AG10803 (cell line): ENCODE results near the gene PMM1.
"Not testable (repeated sequence)": the region's sequence is repeated elsewhere in the genome, so short reads cannot be mapped to it uniquely, and the experiment has no call there.

ENCODE experiments used
- DNase-seq: peaks from one replicate; pipeline ENCODE4 v3.0.0; 2010; ENCODE audit warnings: low read depth
- H3K4me3 ChIP-seq: 2 replicates; pipeline ENCODE4 v1.5.1; 2011; ENCODE audit warnings: mild to moderate bottlenecking, low read length, control low read depth
- TF ChIP-seq, protein P1 (sequence below): conservative IDR thresholded peaks from 2 replicates; pipeline ENCODE4 v1.5.1; 2011; ENCODE audit warnings: mild to moderate bottlenecking, low read length, control low read depth, inconsistent platforms

The PMM1 gene

DNA sequence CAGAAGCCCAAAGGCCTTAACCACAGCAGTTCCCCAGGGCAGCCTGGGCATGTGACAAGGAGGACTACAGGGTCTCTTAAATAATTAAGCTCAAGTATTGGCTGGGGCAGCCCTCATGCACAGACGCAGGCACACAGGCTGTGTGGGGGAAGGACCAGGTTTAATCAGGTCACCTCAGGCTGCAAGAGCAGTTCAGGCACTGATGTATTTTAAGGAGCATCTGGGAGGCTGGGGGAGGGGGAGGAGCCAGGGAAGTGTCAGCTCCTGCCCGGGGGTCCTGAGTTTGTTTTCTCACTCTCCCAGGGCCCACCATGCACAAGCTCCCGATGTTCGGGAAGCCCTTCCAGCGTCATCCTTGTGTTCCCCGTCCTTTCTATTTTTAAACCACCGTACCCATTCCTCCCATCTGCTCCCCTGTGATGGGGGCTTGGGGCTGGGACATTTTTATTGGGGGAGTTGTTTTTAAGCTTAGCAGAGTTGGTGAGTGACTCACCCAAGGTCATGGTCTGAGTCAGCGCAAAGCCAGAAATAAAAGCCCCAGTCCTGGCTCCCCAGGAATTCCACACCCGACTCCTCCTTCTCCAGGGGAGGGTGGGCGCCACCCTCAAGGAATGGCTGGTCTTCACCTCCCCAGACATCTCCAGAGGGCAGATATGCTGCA is 26.5 kb downstream of the PMM1 start:
- peak overlapping the region; percentile 20 for H3K4me3 ChIP-seq
- TF ChIP-seq, protein P1, sequence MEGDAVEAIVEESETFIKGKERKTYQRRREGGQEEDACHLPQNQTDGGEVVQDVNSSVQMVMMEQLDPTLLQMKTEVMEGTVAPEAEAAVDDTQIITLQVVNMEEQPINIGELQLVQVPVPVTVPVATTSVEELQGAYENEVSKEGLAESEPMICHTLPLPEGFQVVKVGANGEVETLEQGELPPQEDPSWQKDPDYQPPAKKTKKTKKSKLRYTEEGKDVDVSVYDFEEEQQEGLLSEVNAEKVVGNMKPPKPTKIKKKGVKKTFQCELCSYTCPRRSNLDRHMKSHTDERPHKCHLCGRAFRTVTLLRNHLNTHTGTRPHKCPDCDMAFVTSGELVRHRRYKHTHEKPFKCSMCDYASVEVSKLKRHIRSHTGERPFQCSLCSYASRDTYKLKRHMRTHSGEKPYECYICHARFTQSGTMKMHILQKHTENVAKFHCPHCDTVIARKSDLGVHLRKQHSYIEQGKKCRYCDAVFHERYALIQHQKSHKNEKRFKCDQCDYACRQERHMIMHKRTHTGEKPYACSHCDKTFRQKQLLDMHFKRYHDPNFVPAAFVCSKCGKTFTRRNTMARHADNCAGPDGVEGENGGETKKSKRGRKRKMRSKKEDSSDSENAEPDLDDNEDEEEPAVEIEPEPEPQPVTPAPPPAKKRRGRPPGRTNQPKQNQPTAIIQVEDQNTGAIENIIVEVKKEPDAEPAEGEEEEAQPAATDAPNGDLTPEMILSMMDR: no peak

DNA sequence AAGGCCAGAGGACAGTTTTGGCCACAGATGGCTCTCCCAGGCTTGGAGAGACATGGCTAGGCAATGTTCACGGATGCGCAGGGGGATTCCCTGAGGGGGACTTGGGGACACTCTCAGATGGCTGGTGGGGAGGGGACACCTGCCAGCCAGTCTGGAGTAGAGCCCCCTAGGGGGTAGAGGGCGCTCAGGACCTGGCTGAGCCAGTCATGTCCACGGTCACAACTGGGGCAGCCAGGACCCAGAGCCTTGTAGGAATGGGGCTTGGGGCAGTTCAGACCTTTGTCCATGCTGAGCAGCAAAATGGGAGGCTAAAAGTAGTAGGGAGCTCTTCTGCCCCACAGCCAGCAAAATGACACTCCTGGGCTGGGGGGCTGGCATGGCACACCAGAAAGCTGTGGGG is 27.2 kb downstream of the PMM1 start:
- H3K4me3 ChIP-seq: no peak overlapping the region; the same call in 1 of the 2 replicates
- TF ChIP-seq, protein P1: no peak
- DNase-seq: no peak

More for the DNA sequence above, 26.5 kb downstream of the PMM1 start:
- peak; percentile 68 for DNase-seq

DNA sequence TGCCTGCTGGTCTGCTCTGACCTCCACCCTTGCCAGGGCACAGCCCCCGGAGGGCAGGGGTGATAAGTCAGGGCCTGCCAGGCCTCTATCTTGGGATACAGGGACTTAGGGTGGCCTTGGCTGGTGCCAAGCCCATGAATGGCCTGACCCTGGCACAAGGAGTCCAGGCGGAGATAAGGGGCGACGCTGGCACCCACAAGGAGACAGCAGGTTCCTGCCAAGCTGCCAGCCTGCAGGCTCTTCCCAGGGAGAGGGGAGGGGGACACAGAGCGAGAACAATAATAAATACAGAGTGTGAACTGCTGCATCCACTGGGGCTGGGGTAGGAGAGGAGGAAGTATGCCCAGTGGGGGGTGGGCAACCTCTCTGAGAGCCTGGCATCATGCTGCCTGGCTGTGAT is 27.9 kb downstream of the PMM1 start:
- H3K4me3 ChIP-seq: peak overlapping the region; percentile 71
- no peak for DNase-seq
- TF ChIP-seq, protein P1: no peak

DNA sequence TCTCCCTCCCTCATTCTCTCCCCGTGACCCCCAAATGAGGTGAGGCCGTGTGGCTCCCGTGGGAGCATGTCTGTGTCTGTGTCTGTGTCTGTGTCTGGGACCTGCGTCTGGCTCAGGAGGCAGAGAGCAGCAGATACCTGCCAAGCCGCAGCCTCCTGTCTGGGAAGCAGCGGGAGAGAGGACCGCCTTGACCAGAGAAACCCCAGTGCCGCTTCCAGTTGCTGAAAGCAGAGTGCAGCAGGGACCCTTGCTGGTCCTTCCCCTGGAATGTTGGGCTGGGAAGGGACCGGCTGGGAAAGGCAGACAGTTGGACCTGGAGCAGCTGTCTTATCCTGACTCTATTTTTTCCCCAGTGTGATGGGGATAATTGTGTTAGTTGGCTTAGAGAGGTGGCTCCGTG is 28.3 kb downstream of the PMM1 start:
- DNase-seq: no peak
- H3K4me3 ChIP-seq: peak overlapping the region; percentile 71
- TF ChIP-seq, protein P1: no peak

DNA sequence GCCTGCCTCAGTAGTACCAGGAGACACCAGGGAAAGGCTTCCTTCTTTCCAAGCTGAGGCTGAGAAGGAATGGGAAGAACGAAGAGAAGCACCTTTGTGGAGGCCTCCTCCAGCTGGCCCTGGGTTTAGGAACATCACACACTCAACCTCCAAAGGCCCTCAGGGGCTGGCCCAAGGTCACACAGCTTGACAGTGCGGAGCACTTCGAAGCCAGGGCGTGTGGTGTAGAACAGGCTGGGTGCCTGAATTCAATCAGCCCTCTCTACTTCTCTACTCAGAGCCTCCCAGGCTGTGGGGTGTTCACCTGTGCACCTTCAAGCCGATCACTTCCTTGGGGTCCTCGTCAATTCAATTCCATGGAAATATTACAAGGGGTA is 29.6 kb downstream of the PMM1 start:
- peak overlapping the region; percentile 71; the same call in 1 of the 2 replicates for H3K4me3 ChIP-seq
- TF ChIP-seq, protein P1: no peak
- DNase-seq: no peak

DNA sequence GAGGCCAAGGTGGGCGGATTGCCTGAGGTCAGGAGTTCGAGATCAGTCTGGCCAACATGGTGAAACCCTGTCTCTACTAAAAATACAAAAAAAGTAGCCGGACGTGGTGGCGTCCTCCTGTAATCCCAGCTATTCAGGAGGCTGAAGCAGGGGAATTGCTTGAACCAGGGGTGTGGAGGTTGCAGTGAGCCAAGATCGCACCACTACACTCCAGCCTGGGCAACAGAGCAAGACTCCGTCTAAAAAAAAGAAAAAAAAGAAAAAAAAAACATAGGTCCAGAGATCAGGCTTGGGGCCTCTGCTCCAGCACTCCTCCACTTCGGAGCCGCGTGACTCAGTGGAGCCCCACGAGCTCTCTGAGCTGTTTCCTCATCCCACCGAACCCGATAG is 31.4 kb downstream of the PMM1 start:
- DNase-seq: not testable (repeated sequence)

DNA sequence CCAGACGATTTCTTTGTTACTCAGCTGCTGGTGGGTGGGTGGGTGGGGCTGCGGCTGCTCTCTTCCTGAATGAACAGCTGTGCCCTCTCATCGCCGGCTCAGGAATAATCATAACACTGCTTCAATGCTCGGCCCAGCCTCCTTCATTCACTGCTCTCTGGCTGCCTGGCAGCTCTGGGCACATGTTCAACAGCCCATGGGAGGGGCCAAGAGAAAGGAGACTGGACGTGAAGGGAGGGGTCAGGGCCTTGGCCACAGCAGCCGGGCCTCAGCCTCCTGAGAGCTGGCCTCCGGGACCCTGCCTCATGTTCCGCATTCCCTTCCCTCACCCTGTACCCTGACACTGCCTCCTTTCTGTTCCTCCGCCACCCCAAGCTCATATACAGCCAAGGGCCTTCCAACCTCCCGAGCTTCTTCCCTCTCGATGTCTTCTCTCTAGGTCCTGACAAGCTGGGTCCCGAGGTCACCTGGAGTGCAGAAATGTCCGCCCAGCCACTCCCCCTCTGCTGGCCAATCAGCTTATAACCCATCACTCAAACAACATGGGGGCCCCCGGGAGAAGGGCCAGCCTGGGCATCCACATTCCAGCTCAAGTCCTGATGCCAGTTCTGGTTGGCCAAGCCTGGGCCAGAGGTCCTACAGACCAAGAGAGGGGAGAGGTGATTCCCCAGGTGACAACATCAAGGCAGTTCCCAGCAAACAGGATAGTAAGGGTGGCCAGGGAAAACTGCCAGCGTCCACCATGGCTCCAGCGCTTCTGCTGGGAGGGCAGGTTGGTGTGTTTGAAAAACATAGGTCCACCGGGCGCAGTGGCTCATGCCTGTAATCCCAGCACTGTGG is 32.0 kb downstream of the PMM1 start:
- TF ChIP-seq, protein P1: no peak
- peak; percentile 80 for DNase-seq
- H3K4me3 ChIP-seq: no peak overlapping the region

More for the DNA sequence above, 31.4 kb downstream of the PMM1 start:
- H3K4me3 ChIP-seq: not testable (repeated sequence)
